KOPT-K1 (cell line): Measurements from ENCODE around the gene ANKS1A.
"Not testable (repeated sequence)": the region's sequence is repeated elsewhere in the genome, so short reads cannot be mapped to it uniquely, and the experiment has no call there.

Experiments used
- H3K27ac ChIP-seq: fragments of 200-600 bp; sonication (generic); 2 replicates; pipeline ENCODE4 v1.5.1; 2016; ENCODE audit warnings: antibody characterized with exemption, mild to moderate bottlenecking, low read depth, low read length; ENCODE audit not compliant: poor library complexity, severe bottlenecking
- H3K36me3 ChIP-seq: fragments of 200-600 bp; sonication (generic); 2 replicates; pipeline ENCODE4 v1.5.1; 2017; ENCODE audit warnings: antibody characterized with exemption, mild to moderate bottlenecking, low read length, moderate library complexity; ENCODE audit not compliant: insufficient read depth
- H3K9me3 ChIP-seq: fragments of 200-600 bp; sonication (generic); 2 replicates; pipeline ENCODE4 v1.5.1; 2017; ENCODE audit warnings: antibody characterized with exemption, low read length, mild to moderate bottlenecking; ENCODE audit not compliant: insufficient read depth, poor library complexity, severe bottlenecking

ANKS1A gene

DNA sequence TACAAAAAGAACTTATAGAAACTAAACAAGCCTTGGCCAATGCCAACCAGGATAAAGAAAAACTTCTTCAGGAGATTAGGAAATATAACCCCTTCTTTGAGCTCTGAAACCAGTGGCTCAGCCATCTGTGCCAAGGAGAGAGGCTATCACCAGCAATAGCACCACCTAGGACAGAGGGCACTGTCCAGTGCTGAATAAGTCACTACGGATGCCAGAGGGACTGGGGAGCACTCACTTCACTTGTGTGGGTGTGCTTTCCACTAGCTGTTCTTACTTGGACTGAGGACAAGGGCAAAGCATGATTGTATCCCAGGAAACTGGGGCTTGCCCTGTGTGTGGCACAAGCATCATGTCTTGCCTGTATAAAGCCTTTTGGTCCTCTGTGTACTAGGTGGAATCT lies 16.7 kb upstream of the ANKS1A start:
- Histone ChIP-seq H3K36me3 (peaks cover 99% of the 10 kb centered on the region), H3K27ac (no peak overlapping the region), H3K9me3 (no peaks in the 10 kb centered on the region)

DNA sequence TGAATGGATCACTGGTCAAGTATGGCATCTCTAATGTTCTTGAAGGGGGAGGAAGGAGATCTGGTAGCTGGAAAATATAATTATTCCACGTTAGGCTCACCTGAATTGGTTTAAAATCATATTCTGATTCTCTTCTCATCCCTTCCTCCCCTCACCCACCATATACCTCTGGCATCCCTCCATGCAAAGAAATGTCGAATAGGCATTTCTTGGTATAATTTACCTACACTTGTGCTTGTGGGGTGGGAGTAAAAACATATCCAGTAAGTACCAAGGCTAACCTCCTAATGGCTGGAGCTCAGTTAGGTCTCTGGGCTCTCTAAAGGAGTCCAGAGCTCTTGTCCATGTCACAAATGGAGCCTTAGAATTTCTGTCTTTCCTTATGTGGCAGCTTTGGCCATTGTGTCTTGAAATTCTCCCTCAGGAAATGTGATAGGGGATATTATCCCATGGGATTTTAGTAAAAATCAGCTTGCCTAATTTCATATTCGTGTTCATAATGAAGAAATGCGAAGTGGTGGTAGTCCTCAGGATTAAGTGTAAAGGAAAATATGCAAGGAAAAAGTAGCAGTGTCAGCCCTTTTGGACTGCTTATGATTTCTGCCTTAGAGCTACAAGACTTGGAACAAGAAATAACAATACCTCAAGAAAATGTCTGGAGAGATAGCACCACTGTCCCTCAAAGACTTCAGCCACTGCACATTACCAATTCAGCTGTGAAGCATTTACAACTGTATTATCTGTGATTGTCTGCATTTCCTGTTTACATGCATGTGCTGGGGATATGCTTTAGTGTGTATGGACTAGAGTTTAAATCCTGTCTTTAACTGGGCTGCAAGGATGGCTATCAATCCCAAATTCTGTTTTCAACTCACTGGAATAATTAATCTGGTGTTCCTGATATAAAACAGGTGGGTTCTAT lies 13.5 kb upstream of the ANKS1A start:
- Histone ChIP-seq H3K9me3 (no peaks in the 10 kb centered on the region), H3K27ac (no peak overlapping the region), H3K36me3 (peaks cover 98% of the 10 kb centered on the region)

DNA sequence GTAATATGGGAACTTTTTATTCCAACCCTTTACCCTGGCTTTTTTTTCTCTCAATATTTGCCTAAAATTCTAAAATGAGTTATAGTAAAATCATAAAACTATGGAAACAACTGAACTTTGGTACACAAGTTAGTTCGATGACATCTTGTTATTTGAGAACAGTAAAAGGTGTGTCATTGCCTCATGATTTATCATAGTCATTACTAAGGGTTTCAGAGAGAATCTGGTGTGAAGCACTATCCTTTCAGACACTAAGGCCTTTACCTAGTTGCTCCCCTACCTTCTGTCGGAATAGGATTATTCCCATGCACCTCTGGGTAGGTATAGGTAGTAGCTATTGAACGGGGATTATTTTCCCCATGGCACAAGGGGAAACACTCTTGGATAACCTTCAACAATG lies 12.6 kb upstream of the ANKS1A start:
- no peak overlapping the region for H3K27ac ChIP-seq
- no peaks in the 10 kb centered on the region for H3K9me3 ChIP-seq
- H3K36me3 ChIP-seq, result peaks cover 97% of the 10 kb centered on the region

DNA sequence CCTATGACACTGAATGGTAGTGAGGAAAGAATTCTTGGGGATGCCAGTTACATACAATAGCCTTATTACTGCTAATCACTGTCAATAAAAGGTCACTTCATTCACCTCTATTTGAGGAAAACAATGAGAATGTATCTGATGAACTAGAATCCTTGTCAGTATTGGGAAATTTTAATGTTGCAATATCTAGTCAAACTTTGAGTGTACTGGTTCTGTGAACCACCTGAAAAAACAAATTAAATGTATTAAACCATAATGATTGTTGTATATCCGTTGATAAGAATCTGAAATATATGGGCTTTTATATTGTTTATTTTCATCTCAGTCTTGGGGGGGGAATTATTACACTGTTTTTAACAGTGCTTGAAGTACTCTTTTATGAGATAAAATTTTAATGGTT lies 11.8 kb upstream of the ANKS1A start:
- Histone ChIP-seq H3K27ac (no peak overlapping the region), H3K36me3 (peaks cover 97% of the 10 kb centered on the region), H3K9me3 (no peaks in the 10 kb centered on the region)

DNA sequence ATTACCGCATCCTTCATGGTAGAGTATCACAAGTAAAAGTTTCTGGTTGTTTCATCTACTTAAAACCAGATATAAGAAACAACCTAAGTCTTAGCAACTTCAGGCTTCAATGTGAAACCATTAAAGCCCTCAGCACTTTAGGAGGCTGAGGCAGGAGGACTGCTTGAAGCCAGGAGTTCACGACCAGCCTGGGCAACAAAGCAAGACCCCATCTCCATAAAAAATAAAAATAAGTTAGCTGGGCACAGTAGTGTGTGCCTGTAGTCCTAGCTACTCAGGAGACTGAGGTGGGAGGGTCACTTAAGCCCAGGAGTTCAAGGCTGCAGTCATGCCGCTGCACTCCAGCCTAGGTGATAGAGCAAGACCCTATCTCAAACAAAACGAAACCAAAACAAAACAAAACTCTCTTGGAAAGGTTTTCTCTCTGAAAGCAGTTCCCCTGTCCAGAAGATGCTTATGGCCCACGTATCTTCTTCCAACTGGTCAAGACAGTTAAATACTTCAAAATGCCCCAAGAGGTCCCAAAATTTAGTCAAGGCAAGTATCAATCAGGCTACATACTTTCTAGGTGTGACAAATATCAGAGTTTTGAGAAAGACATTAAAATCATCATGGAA lies 11.1 kb upstream of the ANKS1A start:
- Histone ChIP-seq H3K36me3 (peaks cover 95% of the 10 kb centered on the region), H3K9me3 (no peaks in the 10 kb centered on the region), H3K27ac (no peak overlapping the region)

DNA sequence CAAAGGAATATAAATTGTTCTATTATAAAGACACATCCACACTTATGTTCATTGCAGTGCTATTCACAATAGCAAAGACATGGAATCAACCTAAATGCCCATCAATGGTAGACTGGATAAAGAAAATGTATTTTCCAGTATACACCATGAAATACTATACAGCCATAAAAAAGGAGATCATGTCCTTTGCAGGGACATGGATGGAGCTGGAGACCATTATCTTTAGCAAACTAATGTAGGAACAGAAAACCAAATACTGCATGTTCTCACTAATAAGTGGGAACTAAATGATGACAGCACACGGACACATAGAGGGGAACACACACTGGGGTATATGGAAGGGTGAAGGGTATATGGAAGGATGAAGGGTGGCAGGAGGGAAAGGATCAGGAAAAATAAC lies 5.0 kb upstream of the ANKS1A start:
- H3K9me3 ChIP-seq, H3K27ac ChIP-seq: not testable (repeated sequence)
- H3K36me3 ChIP-seq, result peaks cover 54% of the 10 kb centered on the region

DNA sequence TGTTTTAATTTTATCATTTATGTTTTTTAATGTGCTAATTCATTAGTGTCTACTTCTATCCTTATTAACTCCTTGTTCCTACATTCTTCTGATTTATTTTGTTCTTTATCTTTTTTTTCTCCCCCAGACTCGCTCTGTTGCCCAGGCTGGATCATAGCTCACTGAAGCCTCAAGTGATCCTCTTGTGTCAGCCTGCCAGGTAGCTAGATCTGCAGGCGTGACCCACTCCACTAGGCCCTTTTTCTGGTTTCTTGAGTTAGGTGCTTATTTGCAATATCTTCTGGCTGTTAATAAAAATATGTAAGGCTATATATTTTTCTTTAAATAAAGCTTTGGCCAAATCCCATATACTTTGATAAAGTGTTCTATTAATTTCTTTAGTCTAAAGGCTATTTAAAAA lies 4.1 kb upstream of the ANKS1A start:
- peaks cover 47% of the 10 kb centered on the region for H3K36me3 ChIP-seq
- no peak overlapping the region for H3K27ac ChIP-seq
- no peaks in the 10 kb centered on the region for H3K9me3 ChIP-seq

DNA sequence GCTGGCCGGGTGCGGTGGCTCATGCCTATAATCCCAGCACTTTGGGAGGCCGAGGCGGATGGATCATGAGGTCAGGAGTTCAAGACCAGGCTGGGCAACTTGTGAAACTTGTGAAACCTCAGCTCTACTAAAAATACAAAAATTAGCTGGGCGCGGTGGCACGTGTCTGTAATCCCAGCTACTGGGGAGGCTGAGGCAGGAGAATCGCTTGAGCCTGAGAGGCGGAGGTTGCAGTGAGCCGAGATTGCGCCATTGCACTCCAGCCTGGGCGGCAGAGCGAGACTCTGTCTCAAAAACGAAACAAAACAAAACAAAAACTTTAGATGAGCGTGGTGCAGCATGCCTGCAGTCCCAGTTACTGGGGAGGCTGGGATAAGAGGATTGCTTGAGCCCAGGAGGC lies 3.2 kb upstream of the ANKS1A start:
- not testable (repeated sequence) for H3K9me3 ChIP-seq, H3K27ac ChIP-seq
- peaks cover 38% of the 10 kb centered on the region for H3K36me3 ChIP-seq

DNA sequence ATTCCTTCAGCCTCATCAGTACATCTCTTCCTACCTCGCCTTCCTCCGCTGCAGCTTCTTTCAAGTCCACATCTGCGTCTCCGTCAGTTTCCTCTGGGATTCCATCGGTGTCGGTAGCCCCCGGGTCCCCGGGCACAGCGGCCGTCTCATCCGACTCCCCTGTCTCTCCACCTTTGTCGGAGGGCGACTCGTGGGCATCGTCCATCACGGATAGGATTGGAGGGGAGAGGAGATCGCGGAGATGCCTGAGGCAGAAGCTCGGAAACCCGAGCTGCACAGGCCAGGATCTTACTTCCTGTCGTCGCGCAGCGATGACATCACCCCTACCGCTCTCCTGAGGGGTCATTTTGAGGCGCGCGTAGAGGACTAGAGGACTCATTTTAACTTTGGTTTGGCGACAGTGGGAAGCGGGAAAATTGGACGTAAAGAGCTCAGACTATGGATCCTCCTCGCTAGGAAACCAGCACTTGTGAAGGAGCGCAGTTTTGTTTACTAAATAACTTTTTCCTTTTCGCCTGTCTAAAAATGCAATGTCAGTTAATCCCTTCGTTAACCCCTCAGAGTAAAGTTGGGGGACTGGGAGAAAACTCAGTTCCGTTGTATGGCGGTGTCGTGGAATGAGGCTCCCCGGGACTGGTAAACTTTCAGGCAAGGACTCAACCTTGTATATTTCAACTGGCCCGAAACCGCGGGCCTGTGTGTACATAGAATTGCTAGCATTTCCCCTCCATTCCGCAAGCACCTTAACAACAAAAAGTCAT lies 1.1 kb upstream of the ANKS1A start, which contains the start of gene TAF11:
Gene TAF11 (minus strand): TSS at position 290 of the 761 bp plus-strand sequence. CDS start 85 bp downstream, at position 205.
- Histone ChIP-seq H3K36me3 (peaks cover 20% of the 10 kb centered on the region), H3K27ac (peak within 1 kb of the TSS; percentile 68), H3K9me3 (no peaks in the 10 kb centered on the region)

DNA sequence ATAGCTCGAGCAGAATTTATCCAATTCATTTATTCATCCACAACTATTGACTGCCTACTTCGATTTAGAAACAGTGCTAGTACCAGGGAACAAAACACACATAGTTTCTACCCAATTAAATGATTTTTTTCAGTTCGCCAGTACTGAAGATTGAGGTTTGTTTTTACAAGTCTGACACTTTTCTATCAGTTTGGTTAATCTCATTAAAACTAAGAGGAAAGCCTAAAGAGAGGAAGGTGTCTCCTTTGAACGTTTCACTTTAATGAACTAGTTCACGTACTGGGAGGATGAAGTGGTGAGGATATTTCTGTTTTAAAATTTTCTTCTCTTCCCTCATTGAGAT lies 570 bp upstream of the ANKS1A start:
- no peaks in the 10 kb centered on the region for H3K9me3 ChIP-seq
- peaks cover 15% of the 10 kb centered on the region for H3K36me3 ChIP-seq
- H3K27ac ChIP-seq, result peak overlapping the region; percentile 68

DNA sequence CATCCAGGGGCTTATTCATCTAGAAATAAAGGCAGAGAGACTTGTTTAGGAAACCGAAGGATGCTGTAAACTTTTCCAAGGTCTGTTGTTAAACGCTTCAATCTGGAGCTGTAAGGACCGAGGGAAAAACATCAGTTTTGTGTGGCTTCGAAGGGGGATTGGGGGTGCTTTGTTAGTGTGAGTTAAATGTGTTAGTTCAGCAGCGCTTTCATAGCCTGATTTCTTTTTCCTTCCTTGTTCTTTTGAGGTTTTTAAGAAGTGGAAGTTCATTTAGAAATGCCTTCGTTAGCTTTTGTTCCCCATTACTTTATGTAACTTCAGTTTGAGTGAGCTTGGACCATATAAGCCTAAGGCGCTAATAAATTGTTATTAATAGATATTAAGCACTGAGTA lies 1.5 kb downstream of the ANKS1A start:
- no peak overlapping the region for H3K27ac ChIP-seq
- no peaks in the 10 kb centered on the region for H3K36me3 ChIP-seq
- H3K9me3 ChIP-seq, result no peaks in the 10 kb centered on the region

DNA sequence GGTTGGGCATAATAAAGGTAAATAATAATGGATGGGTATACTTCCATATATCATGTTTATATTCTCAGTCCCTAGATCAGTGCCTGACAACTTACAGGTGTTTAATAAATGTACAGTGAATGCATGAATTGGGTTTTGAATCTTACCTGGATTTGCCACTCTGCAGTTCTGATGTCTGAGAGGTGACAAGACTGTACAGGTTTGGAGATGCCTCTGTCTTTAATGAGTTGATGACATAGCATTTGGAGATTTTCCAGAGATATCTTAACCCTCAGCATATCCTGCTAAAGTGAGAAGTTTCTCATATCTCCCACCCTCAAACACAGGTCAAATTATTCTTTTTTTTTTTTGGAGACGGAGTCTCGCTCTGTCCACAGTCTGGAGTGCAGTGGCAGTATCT lies 2.2 kb downstream of the ANKS1A start:
- no peak overlapping the region for H3K27ac ChIP-seq
- no peaks in the 10 kb centered on the region for H3K36me3 ChIP-seq

DNA sequence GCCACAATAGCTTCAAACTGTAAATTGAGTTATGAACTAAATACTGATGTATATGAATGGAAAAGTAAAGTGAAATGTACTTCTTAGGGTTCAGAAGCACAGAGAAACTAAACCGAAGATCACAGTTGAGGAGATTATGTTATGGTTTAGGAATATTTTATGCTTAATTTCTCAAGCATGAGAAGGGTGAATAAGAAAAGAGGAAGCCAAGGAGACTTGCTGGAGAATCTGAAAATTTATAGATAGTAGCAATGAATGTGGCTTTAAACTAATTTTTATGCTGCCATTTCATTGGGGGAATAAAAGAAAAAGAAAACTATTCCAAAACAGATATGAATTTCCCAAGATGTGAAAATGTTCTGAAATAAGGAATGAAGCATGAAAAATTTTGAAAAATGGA lies 5.6 kb downstream of the ANKS1A start:
- H3K36me3 ChIP-seq, result no peaks in the 10 kb centered on the region
- H3K9me3 ChIP-seq, result no peaks in the 10 kb centered on the region
- no peak overlapping the region for H3K27ac ChIP-seq

More for the DNA sequence above, 2.2 kb downstream of the ANKS1A start:
- H3K9me3 ChIP-seq, result no peaks in the 10 kb centered on the region

DNA sequence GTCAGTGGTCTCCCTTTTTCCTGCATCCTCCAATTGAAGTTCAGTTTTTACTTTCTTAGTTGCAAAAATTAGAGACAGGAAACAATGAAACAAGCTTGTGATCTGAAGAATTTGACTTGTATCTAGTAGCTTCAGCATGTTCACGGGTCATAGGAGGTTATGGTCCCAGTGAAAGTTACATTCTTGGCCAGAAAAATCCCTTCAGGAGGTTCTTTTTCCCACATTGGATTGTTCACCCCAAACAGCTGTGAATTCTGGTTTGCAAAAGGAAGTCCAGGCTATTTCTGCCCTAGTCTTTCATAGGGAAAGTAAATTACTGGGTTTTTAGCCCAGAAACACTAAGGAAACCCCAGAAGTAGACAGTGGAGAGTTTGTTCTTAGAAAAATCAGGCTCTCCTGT lies 8.1 kb downstream of the ANKS1A start:
- Histone ChIP-seq H3K9me3 (no peaks in the 10 kb centered on the region), H3K36me3 (no peaks in the 10 kb centered on the region), H3K27ac (no peak overlapping the region)

DNA sequence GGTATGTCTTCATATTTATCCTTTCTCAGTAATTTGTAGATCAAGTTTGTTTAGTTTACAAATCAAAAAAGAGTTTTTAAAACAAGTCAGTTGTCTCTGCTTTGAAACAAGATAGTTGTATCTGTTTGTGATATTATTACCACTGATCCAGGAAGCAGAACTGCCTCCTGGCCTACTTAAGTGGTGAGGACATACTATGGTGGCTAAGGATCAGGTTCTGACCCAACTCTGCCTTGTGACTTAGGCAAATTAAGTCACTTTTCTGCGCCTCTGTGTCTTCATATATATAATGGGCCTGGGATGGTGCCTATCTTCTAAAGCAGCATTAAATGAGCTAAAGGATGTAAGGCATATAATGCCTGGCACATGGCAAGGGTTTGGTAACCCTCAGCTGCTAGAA lies 8.7 kb downstream of the ANKS1A start:
- Histone ChIP-seq H3K36me3 (no peaks in the 10 kb centered on the region), H3K9me3 (no peaks in the 10 kb centered on the region), H3K27ac (no peak overlapping the region)
